WERI-Rb-1 (cell line): ENCODE data around the gene CNOT6.

Experiments used
- DNase-seq: peaks from one replicate; pipeline ENCODE4 v3.0.0-alpha.2; 2020
- H3K27ac ChIP-seq: fragments of 250-450 bp; sonication (Bioruptor Pico); 2 replicates; pipeline ENCODE4 v1.5.1; 2020; ENCODE audit warnings: mild to moderate bottlenecking, moderate library complexity
- H3K27me3 ChIP-seq: fragments of 250-450 bp; sonication (Bioruptor Pico); 2 replicates; pipeline ENCODE4 v1.5.1; 2021; ENCODE audit warnings: mild to moderate bottlenecking, low read depth, moderate library complexity; ENCODE audit not compliant: insufficient read depth, severe bottlenecking
- H3K36me3 ChIP-seq: fragments of 250-450 bp; sonication (Bioruptor Pico); 2 replicates; pipeline ENCODE4 v1.5.1; 2020; ENCODE audit warnings: mild to moderate bottlenecking, moderate library complexity
- H3K4me3 ChIP-seq: 2 replicates; pipeline ENCODE4 v1.5.1; 2011; ENCODE audit warnings: low read depth, mild to moderate bottlenecking, control low read depth, low read length
- H3K9me3 ChIP-seq: fragments of 250-450 bp; sonication (Bioruptor Pico); 2 replicates; pipeline ENCODE4 v1.5.1; 2021; ENCODE audit warnings: mild to moderate bottlenecking, moderate library complexity; ENCODE audit not compliant: severe bottlenecking
- TF ChIP-seq, protein P1 (sequence below): IDR thresholded peaks from 2 replicates; pipeline ENCODE4 v1.5.1; 2011; ENCODE audit warnings: low read depth, mild to moderate bottlenecking, control low read depth, inconsistent platforms, low read length

Gene CNOT6

DNA sequence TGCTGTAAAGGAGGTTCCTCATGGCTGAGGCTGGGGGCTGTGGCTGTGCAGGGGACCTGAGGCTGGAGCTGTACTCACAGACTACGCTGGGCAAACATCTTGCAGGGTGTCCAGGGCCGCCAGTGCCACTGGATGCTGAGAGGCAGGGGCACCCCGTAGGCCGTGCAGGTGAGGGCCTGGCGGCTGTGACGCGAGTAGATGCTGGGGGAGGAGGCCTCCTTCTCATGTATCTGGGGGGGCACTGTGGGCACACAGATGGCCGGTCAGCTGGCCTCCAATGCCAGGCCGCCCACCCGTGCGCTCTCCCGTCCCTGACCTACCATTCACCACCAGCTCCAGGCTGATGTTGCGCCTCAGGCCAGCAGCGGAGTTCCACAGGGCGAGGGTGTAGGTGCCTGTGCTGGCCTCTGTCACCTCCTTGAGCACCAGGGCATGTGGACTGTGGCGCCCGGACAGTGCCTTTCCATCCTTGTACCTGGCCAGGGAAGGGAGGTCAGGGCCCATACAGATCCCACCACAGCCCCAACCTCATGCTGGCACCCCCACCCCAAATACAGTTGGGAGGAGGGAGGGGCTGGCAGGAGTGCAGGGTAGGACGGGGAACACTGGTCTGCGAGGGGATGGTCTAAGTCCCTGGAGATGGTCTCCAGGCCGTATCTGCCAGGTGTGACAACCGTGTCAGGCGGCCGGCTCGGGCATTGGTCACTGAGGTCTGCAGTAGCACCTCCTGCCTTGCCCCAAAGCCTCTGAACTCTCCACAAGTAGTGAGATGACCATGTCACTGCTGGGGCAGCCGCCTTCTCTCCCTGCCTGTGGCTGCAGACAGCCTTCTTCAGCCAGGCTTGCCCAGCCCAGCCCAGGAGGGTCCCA, 131.8 kb downstream of the CNOT6 start:
- no peaks in the 10 kb centered on the region for H3K27me3 ChIP-seq
- H3K4me3 ChIP-seq, result no peak overlapping the region
- TF ChIP-seq, protein P1, sequence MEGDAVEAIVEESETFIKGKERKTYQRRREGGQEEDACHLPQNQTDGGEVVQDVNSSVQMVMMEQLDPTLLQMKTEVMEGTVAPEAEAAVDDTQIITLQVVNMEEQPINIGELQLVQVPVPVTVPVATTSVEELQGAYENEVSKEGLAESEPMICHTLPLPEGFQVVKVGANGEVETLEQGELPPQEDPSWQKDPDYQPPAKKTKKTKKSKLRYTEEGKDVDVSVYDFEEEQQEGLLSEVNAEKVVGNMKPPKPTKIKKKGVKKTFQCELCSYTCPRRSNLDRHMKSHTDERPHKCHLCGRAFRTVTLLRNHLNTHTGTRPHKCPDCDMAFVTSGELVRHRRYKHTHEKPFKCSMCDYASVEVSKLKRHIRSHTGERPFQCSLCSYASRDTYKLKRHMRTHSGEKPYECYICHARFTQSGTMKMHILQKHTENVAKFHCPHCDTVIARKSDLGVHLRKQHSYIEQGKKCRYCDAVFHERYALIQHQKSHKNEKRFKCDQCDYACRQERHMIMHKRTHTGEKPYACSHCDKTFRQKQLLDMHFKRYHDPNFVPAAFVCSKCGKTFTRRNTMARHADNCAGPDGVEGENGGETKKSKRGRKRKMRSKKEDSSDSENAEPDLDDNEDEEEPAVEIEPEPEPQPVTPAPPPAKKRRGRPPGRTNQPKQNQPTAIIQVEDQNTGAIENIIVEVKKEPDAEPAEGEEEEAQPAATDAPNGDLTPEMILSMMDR, result no peak
- no peak overlapping the region for H3K27ac ChIP-seq
- H3K9me3 ChIP-seq, result no peaks in the 10 kb centered on the region
- no peak for DNase-seq
- H3K36me3 ChIP-seq, result no peaks in the 10 kb centered on the region

DNA sequence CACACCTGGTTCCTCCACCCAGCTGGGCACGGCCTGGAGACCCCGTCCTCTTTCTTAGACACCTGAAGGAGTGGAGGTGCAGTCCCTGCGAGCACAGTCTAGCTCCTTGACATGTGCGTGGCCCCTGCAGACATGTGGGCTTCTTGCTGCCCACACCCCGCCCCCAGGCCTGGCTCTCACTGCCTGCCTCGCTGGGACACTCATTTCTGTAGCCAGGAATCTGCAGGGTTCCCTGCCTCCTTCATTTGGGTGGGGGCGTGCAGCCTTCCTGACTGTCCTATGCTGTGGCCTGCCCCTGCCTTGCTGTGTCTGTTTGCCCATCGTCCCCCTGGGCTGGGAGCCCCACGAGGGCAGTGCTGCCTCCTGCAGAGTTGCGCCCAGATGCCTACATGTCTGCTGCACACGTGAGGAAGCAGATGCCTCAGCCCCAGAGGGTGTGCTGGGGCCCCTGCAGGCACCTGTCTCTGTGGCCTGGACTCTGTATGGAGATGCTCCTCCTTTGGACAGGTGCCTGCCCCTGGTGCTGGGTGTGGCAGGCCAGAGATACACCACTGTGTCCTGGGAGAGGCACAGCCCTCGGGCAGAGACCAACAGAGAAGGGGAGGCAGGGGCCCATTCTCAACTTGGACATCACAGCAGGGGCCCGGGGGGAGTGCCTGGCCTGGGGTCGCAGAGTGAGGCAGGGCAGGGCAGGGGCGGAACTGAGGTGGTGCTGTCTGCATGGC, 132.6 kb downstream of the CNOT6 start:
- H3K36me3 ChIP-seq, result no peaks in the 10 kb centered on the region
- TF ChIP-seq, protein P1, result no peak
- no peak overlapping the region for H3K4me3 ChIP-seq
- no peak overlapping the region for H3K27ac ChIP-seq
- H3K9me3 ChIP-seq, result no peaks in the 10 kb centered on the region
- no peak for DNase-seq
- no peaks in the 10 kb centered on the region for H3K27me3 ChIP-seq

DNA sequence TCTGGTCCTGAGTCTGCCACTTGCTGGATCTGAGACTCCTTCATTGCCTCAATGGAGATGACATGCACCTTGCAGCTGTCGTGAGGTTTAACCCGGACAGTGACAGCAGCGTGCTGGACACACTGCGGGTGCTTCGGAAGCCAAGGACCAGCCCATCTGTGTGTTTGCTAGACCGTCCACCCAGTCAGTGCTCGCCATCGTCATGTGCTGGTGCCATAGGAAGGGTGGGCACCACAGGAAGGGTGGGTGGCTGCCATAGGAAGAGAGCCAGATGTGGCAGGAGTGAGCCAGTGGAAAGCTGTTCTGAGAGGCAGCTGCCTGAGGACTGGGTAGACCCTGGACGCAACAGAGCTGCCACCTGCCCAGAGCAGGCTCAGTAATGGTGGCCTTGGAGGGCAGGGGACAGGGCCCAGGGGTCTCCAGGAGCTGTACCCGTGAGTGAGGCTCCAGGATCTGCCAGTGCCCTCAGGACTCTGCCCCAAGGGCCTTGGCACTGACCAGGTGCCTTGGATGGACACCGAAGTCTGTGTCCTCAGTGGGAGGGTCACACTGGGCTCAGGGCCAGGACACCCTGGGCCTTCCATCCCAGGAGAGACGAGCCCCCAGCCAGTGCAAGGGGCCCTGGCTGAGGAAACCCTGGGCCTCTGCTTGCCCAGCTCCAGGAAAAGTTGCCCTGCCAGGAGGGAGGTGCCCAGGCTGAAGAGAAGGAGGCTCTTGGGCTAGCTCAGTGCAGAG, 133.4 kb downstream of the CNOT6 start:
- TF ChIP-seq, protein P1, result no peak
- DNase-seq, result no peak
- no peak overlapping the region for H3K4me3 ChIP-seq
- H3K27me3 ChIP-seq, result no peaks in the 10 kb centered on the region
- H3K27ac ChIP-seq, result no peak overlapping the region
- no peaks in the 10 kb centered on the region for H3K9me3 ChIP-seq
- no peaks in the 10 kb centered on the region for H3K36me3 ChIP-seq
